ENCODE data around the gene ABCF1. TPM values are rescaled to one million over a fixed set of nuclear protein-coding genes. Genes with fewer than 3 reads are reported as not detected.
"Not testable (repeated sequence)": the region's sequence is repeated elsewhere in the genome, so short reads cannot be mapped to it uniquely, and the experiment has no call there.

The ABCF1 gene
- total RNA-seq, 1 donor = 37.6 TPM

DNA sequence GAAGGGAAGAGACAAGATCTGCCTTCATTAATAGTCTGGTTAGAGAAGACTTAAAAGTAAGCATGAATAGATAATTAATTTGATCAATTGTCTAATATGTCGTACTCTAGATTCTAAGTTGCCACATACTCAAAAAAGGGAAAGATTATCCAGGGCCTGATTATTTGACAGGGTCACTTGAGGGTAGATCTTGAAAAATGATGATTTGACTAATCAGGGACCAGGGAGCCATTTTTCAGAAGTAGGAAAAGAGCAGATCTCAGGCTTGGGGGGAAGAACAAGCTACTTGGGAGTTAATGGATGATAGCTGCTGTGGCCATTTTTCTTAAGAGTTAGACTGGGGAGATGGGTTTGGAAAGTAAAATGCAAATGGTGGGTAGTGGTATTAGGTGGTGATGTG lies 21.0 kb downstream of the ABCF1 start:
- TF ChIP-seq, protein P1, sequence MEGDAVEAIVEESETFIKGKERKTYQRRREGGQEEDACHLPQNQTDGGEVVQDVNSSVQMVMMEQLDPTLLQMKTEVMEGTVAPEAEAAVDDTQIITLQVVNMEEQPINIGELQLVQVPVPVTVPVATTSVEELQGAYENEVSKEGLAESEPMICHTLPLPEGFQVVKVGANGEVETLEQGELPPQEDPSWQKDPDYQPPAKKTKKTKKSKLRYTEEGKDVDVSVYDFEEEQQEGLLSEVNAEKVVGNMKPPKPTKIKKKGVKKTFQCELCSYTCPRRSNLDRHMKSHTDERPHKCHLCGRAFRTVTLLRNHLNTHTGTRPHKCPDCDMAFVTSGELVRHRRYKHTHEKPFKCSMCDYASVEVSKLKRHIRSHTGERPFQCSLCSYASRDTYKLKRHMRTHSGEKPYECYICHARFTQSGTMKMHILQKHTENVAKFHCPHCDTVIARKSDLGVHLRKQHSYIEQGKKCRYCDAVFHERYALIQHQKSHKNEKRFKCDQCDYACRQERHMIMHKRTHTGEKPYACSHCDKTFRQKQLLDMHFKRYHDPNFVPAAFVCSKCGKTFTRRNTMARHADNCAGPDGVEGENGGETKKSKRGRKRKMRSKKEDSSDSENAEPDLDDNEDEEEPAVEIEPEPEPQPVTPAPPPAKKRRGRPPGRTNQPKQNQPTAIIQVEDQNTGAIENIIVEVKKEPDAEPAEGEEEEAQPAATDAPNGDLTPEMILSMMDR (IDR thresholded peaks at IDR 0.05; ENCODE audit: insufficient read depth, low read depth, low read length) = no peak
- no peak for DNase-seq (ENCODE audit: low read depth)
- no peak overlapping the region for H3K4me3 ChIP-seq (ENCODE audit: low read depth, low read length)

DNA sequence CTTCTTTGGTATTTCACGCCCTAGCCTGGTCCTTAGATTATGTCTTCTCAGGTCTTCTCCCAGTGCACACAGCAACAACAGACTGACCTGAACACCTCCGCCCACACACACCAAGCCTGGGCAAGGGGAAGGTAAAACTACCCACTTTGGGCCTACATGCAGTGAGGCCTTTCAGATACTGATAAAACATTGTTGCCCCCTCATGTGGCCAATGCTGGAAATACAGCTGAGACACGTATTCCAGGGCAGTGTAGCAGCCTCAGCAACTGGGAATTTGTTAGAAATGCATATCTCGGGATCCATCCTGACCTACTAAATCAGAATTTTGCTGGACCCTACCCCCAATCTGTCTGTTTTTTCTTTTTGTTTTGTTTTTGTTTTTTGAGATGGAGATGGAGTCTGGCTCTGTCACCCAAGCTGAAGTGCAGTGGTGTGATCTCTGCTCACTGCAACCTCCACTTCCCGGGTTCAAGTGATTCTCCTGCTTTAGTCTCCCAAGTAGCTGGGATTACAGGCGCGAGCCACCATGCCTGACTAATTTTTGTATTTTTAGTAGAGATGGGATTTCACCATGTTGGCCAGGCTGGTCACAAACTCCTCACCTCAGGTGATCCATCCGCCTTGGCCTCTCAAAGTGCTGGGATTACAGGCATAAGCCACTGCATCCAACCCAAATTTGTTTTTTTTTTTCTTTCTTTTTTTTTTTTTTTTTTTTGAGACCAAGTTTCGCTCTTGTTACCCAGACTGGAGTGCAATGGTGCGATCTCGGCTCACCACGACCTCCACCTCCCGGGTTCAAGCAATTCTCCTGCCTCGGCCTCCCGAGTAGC lies 26.3 kb downstream of the ABCF1 start:
- TF ChIP-seq, protein P1 (IDR thresholded peaks at IDR 0.05; ENCODE audit: insufficient read depth, low read depth, low read length) = peak; percentile 85
- peak; percentile 79 for DNase-seq (ENCODE audit: low read depth)
- H3K4me3 ChIP-seq (ENCODE audit: low read depth, low read length) = not testable (repeated sequence)

DNA sequence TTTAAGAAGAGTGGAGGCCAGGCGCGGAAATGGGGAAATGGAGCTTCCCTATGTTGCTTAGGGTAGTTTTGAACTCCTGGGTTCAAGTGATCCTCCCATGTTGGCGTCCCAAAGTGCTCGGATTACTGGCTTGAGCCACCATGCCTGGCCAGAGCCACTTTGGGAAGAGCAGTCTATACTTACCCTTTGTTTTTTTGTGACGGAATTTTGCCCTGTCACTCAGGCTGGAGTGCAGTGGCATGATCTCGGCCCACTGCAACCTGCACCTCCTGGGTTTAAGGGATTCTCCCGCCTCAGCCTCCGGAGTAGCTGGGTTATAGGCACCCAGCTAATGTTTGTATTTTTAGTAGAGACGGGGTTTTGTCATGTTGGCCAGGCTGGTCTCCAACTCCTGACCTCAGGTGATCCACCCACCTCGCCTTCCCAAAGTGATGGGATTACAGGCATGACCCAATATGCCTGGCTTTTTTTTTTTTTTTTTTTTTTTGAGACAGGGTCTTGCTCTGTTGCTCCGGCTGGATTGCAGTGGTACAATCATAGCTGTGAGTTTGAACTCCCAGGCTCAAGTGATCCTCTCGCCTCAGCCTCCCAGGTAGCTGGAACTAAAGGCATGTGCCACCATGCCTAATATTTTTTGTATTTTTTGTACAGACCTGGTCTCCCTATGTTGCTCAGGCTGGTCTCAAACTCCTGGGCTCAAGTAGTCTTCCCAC lies 27.8 kb downstream of the ABCF1 start:
- no peak overlapping the region for H3K4me3 ChIP-seq (ENCODE audit: low read depth, low read length)
- DNase-seq (ENCODE audit: low read depth) = no peak
- TF ChIP-seq, protein P1 (IDR thresholded peaks at IDR 0.05; ENCODE audit: insufficient read depth, low read depth, low read length) = no peak

DNA sequence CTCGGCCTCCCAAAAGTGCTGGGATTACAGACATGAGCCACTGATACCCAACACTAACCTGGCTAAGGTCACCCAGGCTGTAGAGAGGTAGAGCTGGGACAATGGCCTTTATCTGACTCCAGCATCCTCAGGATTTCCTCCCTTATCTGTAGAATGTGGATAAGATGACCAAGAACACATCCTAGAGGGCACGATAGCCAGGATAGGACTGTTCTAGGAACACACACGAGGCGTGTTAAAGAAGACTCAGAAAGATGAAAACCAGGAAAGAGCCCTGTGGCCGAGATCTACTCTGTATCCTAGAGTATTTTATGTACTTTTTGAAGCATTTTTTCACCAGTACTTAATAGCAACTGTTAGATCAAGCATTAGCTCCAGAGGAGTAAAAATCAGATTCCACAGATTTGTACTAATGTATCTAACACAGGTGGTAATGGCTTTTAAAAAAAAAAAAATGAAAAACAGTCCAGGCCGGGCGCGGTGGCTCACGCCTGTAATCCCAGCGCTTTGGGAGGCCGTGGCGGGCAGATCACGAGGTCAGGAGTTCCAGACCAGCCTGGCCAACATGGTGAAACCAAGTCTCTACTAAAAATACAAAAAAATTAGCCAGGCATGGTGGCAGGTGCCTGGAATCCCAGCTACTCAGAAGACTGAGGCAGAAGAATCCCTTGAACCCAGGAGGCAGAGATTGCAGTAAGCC lies 28.5 kb downstream of the ABCF1 start:
- DNase-seq (ENCODE audit: low read depth) = no peak
- H3K4me3 ChIP-seq (ENCODE audit: low read depth, low read length) = no peak overlapping the region
- TF ChIP-seq, protein P1 (IDR thresholded peaks at IDR 0.05; ENCODE audit: insufficient read depth, low read depth, low read length) = no peak

DNA sequence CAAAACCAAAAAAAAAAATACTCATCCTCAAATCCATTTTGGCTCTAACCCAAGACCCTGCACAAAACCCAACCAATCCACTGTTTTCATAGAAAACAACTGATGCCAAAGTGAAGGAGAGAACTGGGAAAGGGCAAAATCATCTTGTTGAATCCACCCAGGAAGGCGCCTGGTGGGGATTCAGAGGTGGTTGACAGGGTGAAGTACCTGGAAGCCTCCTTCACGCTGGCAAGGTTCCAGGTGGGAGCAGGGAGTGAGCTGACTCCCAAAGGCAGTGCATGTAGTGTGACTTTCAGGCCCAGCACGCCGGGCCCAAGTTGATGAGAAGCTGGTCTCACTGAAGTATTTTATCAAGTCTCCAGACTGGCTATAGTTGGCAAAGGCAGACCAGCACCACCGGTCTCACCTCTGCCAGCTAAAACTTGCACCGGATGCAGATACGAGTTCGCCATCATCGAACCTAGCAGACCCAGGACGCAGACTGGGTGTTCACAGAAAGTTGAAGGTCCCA lies 29.3 kb downstream of the ABCF1 start:
- TF ChIP-seq, protein P1 (IDR thresholded peaks at IDR 0.05; ENCODE audit: insufficient read depth, low read depth, low read length) = no peak
- no peak for DNase-seq (ENCODE audit: low read depth)
- no peak overlapping the region for H3K4me3 ChIP-seq (ENCODE audit: low read depth, low read length)

DNA sequence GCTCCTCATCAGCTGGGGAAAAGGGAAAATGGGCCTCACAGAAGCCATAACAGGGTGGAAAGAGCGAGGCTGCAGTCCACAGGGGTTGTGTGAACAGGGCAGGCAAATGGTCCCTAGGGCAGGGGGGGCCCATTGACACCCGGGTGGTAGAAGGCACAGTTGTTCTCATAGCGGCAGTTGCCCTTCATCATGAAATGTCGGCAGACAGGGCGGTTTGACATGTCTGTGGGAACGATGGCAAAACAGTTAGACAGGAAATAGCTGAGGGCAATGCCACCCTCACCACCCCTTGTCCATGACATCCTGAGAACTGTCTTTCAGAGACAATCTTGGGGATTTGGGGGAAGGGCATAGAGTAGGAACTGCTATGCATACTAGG lies 30.2 kb downstream of the ABCF1 start:
- no peak overlapping the region for H3K4me3 ChIP-seq (ENCODE audit: low read depth, low read length)
- TF ChIP-seq, protein P1 (IDR thresholded peaks at IDR 0.05; ENCODE audit: insufficient read depth, low read depth, low read length) = no peak
- no peak for DNase-seq (ENCODE audit: low read depth)
